ENCODE results near the gene CTIF.

DNA sequence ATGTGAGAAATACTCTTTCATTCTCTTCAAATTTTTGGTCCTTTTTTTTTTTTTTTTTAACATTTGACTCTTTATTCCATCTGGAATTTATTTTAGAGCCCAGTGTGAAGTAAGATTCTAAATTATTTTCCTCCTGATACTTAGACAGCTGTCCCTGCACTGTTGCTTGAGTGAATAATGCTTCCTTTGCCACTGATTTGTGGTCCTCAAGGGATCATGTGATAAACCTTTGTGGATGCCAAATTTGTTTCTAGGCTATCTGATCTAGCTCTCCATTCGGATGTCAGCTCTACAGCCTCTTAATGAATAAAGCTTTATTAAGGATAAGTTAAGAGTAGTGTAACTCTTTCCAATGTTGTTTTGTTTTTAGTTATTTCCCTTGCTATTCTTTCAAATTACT is 269.6 kb downstream of the CTIF start:
- TF ChIP-seq POLR2A (IDR thresholded peaks at IDR 0.05; ENCODE audit: low read depth, low read length) (no peak), POU2F2 (IDR thresholded peaks at IDR 0.05; ENCODE audit: low read depth, low read length) (no peak), POLR2AphosphoS5 (IDR thresholded peaks at IDR 0.05; ENCODE audit: low read depth, low read length) (no peak)

Data from GM12891 (cell line).